Heart left ventricle (tissue), 16 donors: ENCODE measurements around the gene HLCS. TPM values are rescaled to one million over a fixed set of nuclear protein-coding genes. Genes with fewer than 3 reads are reported as not detected.

Experiments
- ATAC-seq, 4 donors: fragments of 200-7000 bp; cut with Tn5 transposase; one replicate each; pipeline ENCODE4 v1.9.1; 2020 to 2022; ENCODE audit warnings: moderate library complexity in 4 of 4, mild to moderate bottlenecking in 3 of 4, moderate number of reproducible peaks in 1 of 4
- DNase-seq, 5 donors: peaks; one replicate each; pipeline ENCODE4 v3.0.0-alpha.2; 2020
- H3K27ac ChIP-seq, 12 donors: fragments of 200-600 bp; sonication (generic) in 4 of 12; one replicate each; pipeline versions ENCODE4 v1.5.0 to v1.8.0; 2016 to 2022; ENCODE audit warnings: mild to moderate bottlenecking in 2 of 12
- H3K27me3 ChIP-seq, 9 donors: fragments of 200-600 bp; sonication (generic) in 2 of 9; one replicate each; pipeline versions ENCODE4 v1.5.1 to v1.8.0; 2016 to 2022; ENCODE audit warnings: mild to moderate bottlenecking in 3 of 9
- H3K36me3 ChIP-seq, 9 donors: fragments of 200-600 bp; sonication (generic) in 2 of 9; one replicate each; pipeline versions ENCODE4 v1.5.0 to v1.8.0; 2018 to 2022; ENCODE audit warnings: mild to moderate bottlenecking in 2 of 9
- H3K4me1 ChIP-seq, 12 donors: fragments of 200-600 bp; sonication (generic) in 4 of 12; one replicate each; pipeline versions ENCODE4 v1.5.0 to v1.8.0; 2016 to 2022; ENCODE audit warnings: mild to moderate bottlenecking in 3 of 12
- H3K4me3 ChIP-seq, 12 donors: fragments of 200-600 bp; sonication (generic) in 4 of 12; one replicate each; pipeline versions ENCODE4 v1.5.0 to v1.8.0; 2017 to 2022; ENCODE audit warnings: mild to moderate bottlenecking in 9 of 12, moderate library complexity in 4 of 12
- H3K9me3 ChIP-seq, 12 donors: fragments of 200-600 bp; sonication (generic) in 4 of 12; one replicate each; pipeline versions ENCODE4 v1.5.0 to v1.8.0; 2016 to 2022; ENCODE audit warnings: mild to moderate bottlenecking in 1 of 12
- POLR2A ChIP-seq, 2 donors: fragments of 450-650 bp; IDR thresholded peaks; one replicate each; pipeline ENCODE4 v1.6.1; 2017; ENCODE audit warnings: antibody characterized with exemption in 2 of 2, mild to moderate bottlenecking in 2 of 2, moderate library complexity in 2 of 2
- WGBS, 4 donors: extraction: QIAGEN DNeasy Blood & Tissue Kit in 2 of 4; methylation state at CpG; one replicate each; pipeline versions ENCODE4 v1.1.5 to v1.1.7; 2013 to 2018; 5-methylcytosine and 5-hydroxymethylcytosine counted together
- intact Hi-C, 10 donors: fragments of 100-400 bp; cut with DNase I; formaldehyde crosslinking; loops; one replicate each; pipeline versions ENCODE4 v1.11.1 to v1.14.2; 2022
- polyA plus RNA-seq, 2 donors: library from polyadenylated mRNA; stranded (reverse); fragments of 200-250 nt; gene quantifications; one replicate each; pipeline ENCODE4 v1.2.3, GENCODE V29; 2013
- total RNA-seq, 9 donors: library from RNA; depleted of rRNA in 2 of 9; stranded (reverse); fragments of >200 nt in 2 of 9; fragmentation: NEBNext Ultra II Directional in 3 of 9; extraction: Animal tissue kit (Norgen Biotek cat#: 25700) in 3 of 9; gene quantifications; one replicate each; pipeline versions ENCODE4 v1.1.0 to v1.2.4, GENCODE V29; 2016 to 2023
- TF ChIP-seq, protein P1 (sequence below), 12 donors: fragments of 200-600 bp; sonication (generic) in 4 of 12; IDR thresholded peaks; one replicate each; pipeline versions ENCODE4 v1.5.0 to v1.8.0; 2018 to 2022; ENCODE audit warnings: antibody characterized with exemption in 12 of 12, mild to moderate bottlenecking in 5 of 12
- donor health status: ischemic (EF 13 %, LVEDD 7.1; RV severe dilation, severe dysfunction).
- donor health status: healthy with polysubstance abuse.
- donor health status: DM: no; HTN: yes; CAD: no.
- donor health status: DM: no; HTN: no; CAD: no.
- donor health status: ischemic (EF 25% LVEDD 6.9; RV normal size, moderate dysfunction).
- donor health status: ischemic (EF 25% LVEDD 5.7; RV mildly dilated, moderate dysfunction).
- donor health status: healthy.
- donor health status: DM: yes; HTN: yes; CAD: no.
- donor health status: ischemic (EF 35%, LVEDD 5.7; RV mildly dilated, moderate dysfunction).
- donor health status: nonischemic (EF 11% LVEDD 7.7; RV severe dilation, severe dysfunction).
- donor health status: DM: yes; HTN: yes; CAD: no.
- donor health status: PGD.
- donor health status: ischemic (EF 29% LVEDD 5.4; RV normal size, mild dysfunction).
- donor health status: nonischemic (EF 23%, LVEDD 6.1; RV moderate dilation, normal function).

HLCS gene
- total and polyA plus RNA-seq, 11 donors: 1.8 to 15.2 (median 6.2) TPM

DNA sequence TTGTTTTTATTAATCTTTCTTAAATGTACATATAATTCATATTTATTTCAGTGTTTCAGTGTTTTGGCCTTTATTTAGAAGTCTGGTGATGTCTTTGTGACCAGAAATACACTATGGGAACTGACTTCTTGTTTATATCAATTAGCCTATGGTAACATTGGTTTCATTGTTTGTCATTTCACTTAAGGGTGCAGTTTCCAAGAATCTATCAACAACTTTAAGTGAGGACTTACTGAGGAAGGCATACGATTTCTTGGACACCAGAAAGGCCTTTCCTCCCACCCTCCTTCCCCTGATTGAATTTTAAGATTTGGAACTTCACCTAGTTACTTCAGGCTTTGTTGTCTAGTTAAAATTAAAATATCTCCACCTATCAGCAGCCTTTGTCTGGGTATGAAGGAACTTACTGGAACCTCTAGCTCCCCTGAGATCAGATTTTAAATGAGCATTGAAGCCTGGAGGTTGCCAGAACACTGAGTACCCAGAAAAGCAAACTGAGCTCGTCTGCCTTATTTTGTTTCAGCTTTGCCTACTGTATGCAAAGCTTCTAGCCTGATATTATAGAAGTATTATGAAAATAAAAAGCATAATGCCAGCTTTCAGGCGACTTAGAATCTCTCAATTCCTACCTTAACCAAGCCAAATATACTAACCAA lies 34.2 kb downstream of the HLCS start:
- Histone ChIP-seq H3K9me3 (no peaks in the 10 kb centered on the region), H3K27ac (no peak overlapping the region), H3K27me3 (no peaks in the 10 kb centered on the region), H3K36me3 (peaks cover 0 to 32% (median 13%) of the 10 kb centered on the region in 9 donors), H3K4me3 (no peak overlapping the region), H3K4me1 (peaks cover 0 to 14% (median 1%) of the 10 kb centered on the region in 12 donors)
- DNase-seq: no peak
- ATAC-seq: no peak
- 59 to 67% (median 62%) methylated on average over 3 of the region's 3 CpGs for WGBS, 4 donors
- intact Hi-C loops: loop anchor here in 2 of 10 donors (5.0 kb wide), 1 partner anchor 510 kb away; no protein-coding TSS in a partner anchor
- no peak for TF ChIP-seq POLR2A (IDR thresholded peaks at IDR 0.05)
- TF ChIP-seq, protein P1, sequence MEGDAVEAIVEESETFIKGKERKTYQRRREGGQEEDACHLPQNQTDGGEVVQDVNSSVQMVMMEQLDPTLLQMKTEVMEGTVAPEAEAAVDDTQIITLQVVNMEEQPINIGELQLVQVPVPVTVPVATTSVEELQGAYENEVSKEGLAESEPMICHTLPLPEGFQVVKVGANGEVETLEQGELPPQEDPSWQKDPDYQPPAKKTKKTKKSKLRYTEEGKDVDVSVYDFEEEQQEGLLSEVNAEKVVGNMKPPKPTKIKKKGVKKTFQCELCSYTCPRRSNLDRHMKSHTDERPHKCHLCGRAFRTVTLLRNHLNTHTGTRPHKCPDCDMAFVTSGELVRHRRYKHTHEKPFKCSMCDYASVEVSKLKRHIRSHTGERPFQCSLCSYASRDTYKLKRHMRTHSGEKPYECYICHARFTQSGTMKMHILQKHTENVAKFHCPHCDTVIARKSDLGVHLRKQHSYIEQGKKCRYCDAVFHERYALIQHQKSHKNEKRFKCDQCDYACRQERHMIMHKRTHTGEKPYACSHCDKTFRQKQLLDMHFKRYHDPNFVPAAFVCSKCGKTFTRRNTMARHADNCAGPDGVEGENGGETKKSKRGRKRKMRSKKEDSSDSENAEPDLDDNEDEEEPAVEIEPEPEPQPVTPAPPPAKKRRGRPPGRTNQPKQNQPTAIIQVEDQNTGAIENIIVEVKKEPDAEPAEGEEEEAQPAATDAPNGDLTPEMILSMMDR (IDR thresholded peaks at IDR 0.05): no peak

- Histone ChIP-seq H3K4me1 (peaks cover 0 to 14% (median 1%) of the 10 kb centered on the region in 12 donors), H3K36me3 (peaks cover 0 to 24% (median 4%) of the 10 kb centered on the region in 9 donors), H3K27me3 (no peaks in the 10 kb centered on the region), H3K9me3 (no peaks in the 10 kb centered on the region), H3K4me3 (no peak overlapping the region), H3K27ac (no peak overlapping the region)
- 66 to 77% (median 71%) methylated on average over 7 of the region's 7 CpGs for WGBS, 4 donors
- TF ChIP-seq, protein P1 (IDR thresholded peaks at IDR 0.05): peak in 1 of 12 donors; percentile 6
- no peak for TF ChIP-seq POLR2A (IDR thresholded peaks at IDR 0.05)
- ATAC-seq: no peak
- intact Hi-C loops: loop anchor here (2.0 to 10.0 kb wide), 13 partner anchors 75 to 509 kb away; no protein-coding TSS in a partner anchor
- DNase-seq: no peak
Measured at GRCh38 chr21:36929622-36930021, 36.8 kb downstream of the HLCS start.

- H3K9me3 ChIP-seq: no peaks in the 10 kb centered on the region
- no peak for DNase-seq
- H3K36me3 ChIP-seq: peaks cover 0 to 24% (median 4%) of the 10 kb centered on the region in 9 donors
- no peak overlapping the region for H3K27ac ChIP-seq
- H3K4me3 ChIP-seq: no peak overlapping the region
- ATAC-seq: no peak
- TF ChIP-seq, protein P1 (IDR thresholded peaks at IDR 0.05): no peak
- TF ChIP-seq POLR2A (IDR thresholded peaks at IDR 0.05): no peak
- intact Hi-C loops: loop anchor here (2.0 to 10.0 kb wide), 13 partner anchors 74 to 508 kb away; no protein-coding TSS in a partner anchor
- H3K27me3 ChIP-seq: no peaks in the 10 kb centered on the region
- peaks cover 0 to 14% (median 1%) of the 10 kb centered on the region in 12 donors for H3K4me1 ChIP-seq
- 47 to 90% (median 74%) methylated on average over 5 of the region's 5 CpGs for WGBS, 4 donors
Measured at GRCh38 chr21:36928960-36929359, 37.5 kb downstream of the HLCS start.

- Histone ChIP-seq H3K4me1 (peaks cover 0 to 13% (median 1%) of the 10 kb centered on the region in 12 donors), H3K27me3 (no peaks in the 10 kb centered on the region), H3K4me3 (no peak overlapping the region), H3K9me3 (no peaks in the 10 kb centered on the region), H3K27ac (no peak overlapping the region), H3K36me3 (peaks cover 0 to 20% (median 0%) of the 10 kb centered on the region in 9 donors)
- DNase-seq (peak; percentile 74 to 83 (median 77)), ATAC-seq (peak; percentile 60 to 88 (median 82))
- TF ChIP-seq POLR2A (IDR thresholded peaks at IDR 0.05): no peak
- TF ChIP-seq, protein P1 (IDR thresholded peaks at IDR 0.05): peak; percentile 88 to 99 (median 92)
- 2 to 14% (median 6%) methylated on average over 4 of the region's 4 CpGs for WGBS, 4 donors
- intact Hi-C loops: loop anchor here (1.0 to 10.0 kb wide), 17 partner anchors 73 to 507 kb away; no protein-coding TSS in a partner anchor
Measured at GRCh38 chr21:36927719-36928117, 38.8 kb downstream of the HLCS start.
